GM19467 (cell line): Measurements from ENCODE around the gene ARHGEF19.
"Not testable (repeated sequence)": the region's sequence is repeated elsewhere in the genome, so short reads cannot be mapped to it uniquely, and the experiment has no call there.

Experiments used
- ATAC-seq: cut with Tn5 transposase; IDR thresholded peaks from one replicate; pipeline ENCODE4 v1.9.1; 2021; ENCODE audit warnings: mild to moderate bottlenecking, moderate library complexity; ENCODE audit not compliant: unreplicated experiment

Gene ARHGEF19

DNA sequence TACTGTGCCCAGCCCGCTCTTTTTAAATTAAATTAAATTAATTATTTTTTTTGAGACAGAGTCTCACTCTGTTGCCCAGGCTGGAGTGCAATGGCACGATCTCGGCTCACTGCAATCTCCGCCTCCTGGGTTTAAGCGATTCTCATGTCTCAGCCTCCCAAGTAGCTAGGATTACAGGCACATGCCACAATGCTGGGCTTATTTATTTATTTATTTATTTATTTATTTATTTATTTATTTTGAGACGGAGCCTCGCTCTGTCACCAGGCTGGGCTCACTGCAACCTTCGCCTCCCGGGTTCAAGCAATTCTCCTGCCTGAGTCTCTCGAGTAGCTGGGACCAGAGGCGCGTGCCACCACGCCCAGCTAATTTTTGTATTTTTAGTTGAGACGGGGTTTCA is 10.3 kb upstream of the ARHGEF19 start:
- ATAC-seq, result not testable (repeated sequence)

GRCh38 chr1:16221499-16221898 is 9.0 kb upstream of the ARHGEF19 start:
- ATAC-seq, result no peak

- ATAC-seq, result no peak
These were observed 7.6 kb upstream of the ARHGEF19 start for GRCh38 chr1:16219968-16220500.

DNA sequence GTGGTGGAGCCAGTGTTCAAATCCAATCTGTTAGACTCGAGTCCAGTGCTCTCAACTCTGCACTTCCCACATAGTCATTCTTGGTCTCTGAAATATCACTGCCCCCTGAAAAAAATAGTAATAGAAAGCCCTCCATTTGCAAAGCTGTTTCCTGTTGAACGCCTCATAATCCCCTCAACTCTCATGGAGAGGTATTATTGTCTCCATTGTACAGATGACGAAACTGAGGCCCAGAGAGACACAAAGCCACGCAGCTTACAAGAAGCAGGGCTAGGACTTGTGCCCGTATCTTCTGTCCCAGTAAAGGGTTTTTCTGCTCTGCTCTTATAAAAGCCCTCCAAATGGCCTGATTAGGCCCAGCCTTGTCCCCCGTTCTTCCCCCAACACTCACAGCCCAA is 6.2 kb upstream of the ARHGEF19 start:
- ATAC-seq, result no peak

DNA sequence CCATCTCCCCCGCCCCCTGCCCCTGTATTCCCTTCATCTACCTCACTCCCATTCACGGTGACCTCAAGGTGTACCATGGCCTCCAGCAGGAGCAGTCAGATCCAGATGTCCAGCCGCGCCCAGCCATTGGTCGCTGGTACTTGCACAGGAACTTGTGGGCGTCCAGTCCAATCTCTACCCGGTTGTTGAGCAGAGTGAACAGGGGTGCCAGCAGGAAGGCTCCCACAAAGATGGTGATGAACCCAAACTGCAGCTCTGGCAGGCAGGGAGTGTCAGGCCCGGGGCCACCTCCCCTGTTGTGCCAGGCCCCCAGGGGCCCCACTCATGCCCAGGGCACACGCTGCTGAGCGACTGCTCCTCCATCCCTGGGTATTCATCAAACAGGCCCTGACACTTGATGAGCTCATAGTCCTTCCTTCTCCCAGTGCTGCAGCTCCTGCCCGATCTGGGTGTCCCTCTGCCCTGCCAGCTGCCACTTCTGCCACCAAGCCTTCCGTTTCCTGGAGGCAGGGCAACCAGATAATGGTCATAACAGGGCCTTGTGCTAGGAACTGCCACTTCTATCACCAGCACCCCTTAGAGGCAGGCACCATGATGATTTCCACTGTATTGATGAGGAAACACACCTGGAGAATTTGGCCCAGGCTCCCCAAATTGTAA is 5.7 kb upstream of the ARHGEF19 start:
- no peak for ATAC-seq

DNA sequence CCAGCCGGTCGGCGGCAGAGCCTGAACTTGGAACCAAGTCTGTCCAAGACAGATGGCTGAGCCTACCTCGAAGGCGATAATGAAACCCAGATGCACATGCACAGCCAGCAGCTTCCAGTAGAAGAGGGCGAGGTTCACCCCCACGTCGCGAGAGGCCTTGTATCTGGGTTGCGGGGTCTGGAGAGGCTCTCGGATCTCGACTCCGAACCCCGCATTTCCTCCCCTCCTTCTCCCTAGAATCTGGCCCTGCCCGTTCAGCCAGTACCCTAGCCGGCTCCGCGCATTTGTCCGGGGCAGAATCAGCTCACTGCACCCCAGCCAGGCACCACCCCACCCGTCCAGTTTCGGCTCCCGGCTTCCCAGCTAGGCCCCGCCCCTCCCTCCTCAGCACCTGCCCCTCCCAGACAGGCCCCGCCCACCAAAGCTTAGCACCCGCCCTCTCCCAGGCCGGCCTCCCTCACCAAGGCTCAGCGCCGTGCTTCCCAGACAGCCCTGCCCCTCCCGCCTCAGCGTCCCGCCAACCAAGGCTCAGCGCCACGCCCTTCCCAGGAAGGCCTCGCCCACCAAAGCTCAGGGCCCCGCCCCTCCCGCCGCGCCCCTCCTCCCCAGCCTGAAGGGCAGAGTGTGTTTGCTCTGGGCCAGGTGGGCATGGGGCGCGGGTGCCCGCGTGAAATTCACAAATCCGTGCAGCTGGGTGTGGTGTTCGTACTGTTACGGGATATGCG is 4.8 kb upstream of the ARHGEF19 start:
- ATAC-seq, result peak; percentile 72

DNA sequence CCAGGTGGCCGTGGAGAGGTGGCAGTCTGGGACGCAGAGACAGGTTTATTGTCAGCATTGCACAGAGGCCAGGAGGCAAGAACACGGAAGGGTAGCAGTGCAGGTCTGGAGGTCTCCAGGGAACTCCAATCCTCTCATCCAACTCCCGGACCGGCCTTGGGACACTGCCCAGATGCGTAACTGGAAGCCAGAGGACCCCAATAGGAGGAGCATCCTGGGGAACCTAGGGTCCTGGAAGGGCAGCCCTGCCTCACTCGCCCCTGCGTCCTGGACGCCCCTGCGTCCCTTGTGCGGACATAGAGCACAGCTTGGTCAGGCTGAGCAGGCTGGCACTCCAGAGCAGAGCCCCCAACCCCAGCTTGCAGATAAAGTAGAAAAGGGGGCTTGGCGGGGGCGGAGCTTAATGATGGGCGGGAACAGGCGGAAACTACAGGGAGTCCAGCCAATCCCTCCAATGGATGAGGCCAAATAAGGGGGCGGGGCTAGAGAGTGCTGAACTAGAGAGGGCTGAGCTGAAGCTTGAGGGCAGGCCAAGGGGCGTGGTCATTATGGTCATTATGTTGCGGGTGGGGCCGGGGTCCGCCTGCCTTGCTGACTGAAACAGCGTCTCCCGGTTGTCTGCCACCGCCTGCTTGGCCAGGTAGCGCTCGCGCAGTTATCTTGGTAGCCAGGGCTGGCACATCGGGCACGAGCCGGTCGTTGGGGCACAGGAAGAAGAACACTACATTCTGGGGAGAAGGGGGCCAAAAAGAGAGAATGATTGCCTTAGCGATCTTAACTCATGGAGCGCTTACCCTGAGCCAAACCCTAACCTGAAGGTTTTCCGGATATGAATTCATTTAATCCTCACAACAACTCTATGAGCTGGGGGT is 3.7 kb upstream of the ARHGEF19 start:
- no peak for ATAC-seq

DNA sequence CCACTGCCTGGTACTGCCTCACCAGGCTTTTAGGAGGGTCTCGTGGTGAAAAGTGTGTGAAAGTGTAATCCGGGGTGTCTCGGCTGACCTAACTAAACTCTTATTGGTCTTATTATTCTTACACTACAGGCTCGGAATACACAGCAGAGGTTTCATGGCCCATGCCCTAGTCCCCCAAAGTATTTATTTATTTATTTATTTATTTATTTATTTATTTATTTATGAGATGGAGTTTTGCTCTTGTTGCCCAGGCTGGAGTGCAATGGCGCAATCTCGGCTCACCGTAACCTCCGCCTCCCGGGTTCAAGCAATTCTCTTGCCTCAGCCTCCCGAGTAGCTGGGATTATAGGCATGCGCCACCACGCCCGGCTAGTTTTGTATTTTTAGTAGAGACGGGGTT is 2.8 kb upstream of the ARHGEF19 start:
- not testable (repeated sequence) for ATAC-seq

DNA sequence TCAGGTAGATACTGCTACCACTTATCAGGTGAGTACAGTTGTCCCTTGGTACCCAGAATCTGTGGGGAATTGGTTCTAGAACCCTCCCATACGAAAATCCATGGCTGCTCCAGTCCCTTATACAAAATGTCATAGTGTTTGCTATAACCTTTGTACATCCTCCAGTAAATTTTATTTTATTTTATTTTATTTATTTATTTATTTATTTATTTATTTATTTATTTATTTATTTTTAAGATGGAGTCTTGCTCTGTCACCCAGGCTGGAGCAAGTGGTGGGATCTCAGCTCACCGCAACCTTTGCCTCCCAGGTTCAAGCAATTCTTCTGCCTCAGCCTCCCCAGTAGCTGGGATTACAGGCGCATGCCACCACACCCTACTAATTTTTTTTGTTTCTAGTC is 1.1 kb upstream of the ARHGEF19 start:
- not testable (repeated sequence) for ATAC-seq

DNA sequence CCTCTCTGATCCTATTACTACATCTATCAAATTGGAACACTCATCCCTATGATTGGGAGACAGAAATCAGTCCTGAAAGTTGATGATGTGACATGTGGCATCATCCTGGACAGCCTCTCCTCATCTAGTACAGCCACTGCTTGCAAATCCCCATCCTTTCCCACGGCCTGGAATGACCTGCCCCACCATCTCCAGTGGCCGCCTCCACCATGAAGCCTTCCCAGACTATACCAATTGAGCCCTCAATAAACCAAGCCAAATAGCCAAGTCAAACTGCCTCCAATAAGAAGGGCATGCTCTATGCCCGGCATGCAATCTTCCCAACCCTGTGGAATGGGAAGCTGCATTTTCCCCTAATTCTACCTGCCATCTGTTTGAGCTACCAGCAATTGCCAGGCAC is 561 bp upstream of the ARHGEF19 start:
- no peak for ATAC-seq

GRCh38 chr1:16211824-16212223 is 628 bp downstream of the ARHGEF19 start:
- ATAC-seq, result no peak

GRCh38 chr1:16210581-16210980 is 1.9 kb downstream of the ARHGEF19 start:
- ATAC-seq, result no peak

GRCh38 chr1:16209847-16210407 is 2.5 kb downstream of the ARHGEF19 start:
- ATAC-seq, result no peak

DNA sequence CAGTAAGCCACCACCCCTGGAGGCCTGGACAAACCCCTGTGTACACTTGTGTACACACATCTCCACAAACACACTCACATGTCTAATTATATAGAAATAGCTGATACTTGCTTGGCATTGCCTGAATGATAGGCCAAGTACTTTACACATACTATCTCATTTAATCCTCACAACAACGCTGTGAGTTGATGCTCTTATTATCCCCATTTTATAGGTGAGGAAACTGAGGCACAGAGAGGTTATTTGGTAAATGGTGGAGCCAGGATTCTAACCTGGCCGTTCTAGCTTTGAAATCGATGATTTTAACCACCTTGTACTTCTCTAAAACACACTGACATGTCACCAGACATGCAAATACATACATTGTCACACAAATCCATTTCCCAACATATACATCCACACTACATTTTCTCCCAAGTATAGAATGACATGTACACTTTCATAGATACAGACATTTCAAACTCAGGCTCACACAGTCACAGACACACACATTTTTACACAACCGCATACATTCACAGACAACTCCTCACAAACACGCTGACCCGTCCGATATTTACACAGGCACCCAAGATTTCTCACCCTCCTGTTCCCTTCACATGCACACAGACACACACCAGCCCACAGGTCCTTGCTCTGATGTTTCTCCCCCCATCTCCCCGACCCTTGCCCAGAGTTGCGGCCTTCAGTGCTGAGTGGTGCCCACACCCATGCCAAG is 3.2 kb downstream of the ARHGEF19 start:
- ATAC-seq, result no peak

DNA sequence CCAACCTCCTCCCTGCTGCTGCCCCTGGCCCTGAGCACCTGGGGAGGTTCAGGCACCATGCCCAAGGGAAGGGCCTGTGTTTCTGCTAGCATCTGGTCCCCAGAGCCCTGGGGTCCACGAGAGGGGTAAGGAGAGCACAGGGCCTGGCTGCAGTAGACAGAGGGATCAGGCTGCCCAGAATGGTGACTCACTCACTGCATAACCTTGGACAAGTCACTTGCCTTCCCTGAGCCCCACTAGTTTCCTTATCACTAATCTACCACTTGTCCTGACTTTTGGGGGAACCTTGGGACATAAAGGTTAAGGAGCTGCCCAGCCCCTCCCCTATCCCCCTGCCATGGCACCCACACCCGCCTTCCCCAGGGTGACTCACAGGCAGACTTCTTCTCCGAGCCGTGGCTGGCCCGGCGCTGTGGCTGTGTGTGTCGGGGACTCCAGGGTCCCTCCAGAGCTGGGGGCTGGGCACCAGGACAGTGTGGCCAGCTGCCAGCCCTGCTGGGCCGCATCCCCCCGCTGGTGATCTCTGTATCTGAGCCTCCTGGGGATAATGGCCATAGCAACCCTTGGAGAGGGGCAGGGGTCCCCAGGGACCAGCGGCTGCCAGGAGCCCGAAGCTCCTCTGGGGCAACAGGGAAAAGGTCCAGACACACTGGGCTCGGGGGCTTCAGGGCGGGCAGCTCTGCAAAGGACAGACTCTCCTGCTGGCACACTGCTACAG is 4.0 kb downstream of the ARHGEF19 start:
- ATAC-seq, result no peak

DNA sequence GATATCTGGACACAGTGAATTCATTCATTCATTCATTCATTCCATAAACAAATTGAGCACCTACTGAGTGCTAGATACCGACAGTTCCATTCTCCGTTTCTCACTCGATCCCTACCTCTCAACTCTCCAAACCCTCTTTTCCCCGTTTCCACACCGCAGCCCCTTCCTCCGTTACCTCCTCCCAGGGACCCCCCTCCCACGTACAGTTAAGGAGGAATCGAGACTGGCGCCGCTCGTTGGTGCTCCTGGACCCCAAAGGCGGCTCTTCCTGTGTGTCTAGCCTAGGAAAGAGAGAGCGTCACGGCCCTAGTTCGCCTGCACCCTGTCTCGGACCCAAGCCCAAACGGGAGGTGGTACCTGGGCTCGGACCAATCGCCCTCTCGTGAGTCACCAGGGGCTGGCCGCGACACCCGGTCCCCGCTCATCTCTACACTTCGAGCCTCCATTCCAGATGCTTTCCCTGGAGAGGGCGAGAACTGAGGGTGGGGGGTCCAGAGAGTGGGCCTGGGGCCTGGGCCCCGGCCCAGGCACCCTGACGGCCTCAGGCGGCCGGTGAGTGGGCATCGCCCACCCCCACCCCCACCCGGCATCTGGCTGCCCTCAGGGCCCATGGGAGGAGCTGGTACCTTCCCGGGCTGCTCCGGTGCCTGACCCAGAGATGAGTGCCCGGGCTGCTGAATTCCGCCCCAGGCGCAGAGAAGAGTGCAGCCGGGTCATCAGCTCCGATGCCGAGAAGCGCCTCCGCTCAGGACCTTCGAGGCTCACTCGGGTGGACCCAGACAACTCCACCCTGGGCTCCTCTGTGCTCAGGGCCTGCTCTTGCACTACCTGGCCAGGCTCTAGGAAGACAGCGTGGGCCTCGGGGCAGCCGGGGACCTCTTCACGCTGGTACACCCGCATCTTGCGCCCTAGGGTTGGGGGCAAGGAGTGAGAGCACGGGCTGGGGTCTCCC is 4.9 kb downstream of the ARHGEF19 start:
- no peak for ATAC-seq

- peak; percentile 68 for ATAC-seq
These were observed 5.7 kb downstream of the ARHGEF19 start for GRCh38 chr1:16206547-16207317.
